CD4-positive, alpha-beta T cell (primary cell): Measurements from ENCODE around the gene DNAAF6. TPM values are rescaled to one million over a fixed set of nuclear protein-coding genes. Genes with fewer than 3 reads are reported as not detected.

Source experiments
- ATAC-seq: fragments of 200-7000 bp; cut with Tn5 transposase; one replicate; pipeline ENCODE4 v1.10.0; 2022; ENCODE audit warnings: mild to moderate bottlenecking; ENCODE audit not compliant: poor library complexity
- CTCF ChIA-PET: fragments of 350-600 bp; sonication (Branson Sonifier 250); formaldehyde crosslinking; loops from one replicate; lab custom pipeline; 2021; ENCODE audit warnings: antibody characterized with exemption, inconsistent platforms; lab: Charles Lee
- POLR2A ChIA-PET: fragments of 350-600 bp; sonication (Branson Sonifier 250); formaldehyde crosslinking; loops from one replicate; lab custom pipeline; 2021; ENCODE audit warnings: antibody characterized with exemption, inconsistent platforms; lab: Charles Lee
- DNase-seq, 14 experiments: peaks; one replicate each; pipeline ENCODE4 v3.0.0-alpha.2; 2013 to 2020; ENCODE audit warnings: mixed read lengths in 2 of 14
- H3K27ac ChIP-seq, 2 donors: one replicate each; pipeline versions ENCODE4 v1.5.1 to v1.7.0; 2013; ENCODE audit warnings: low read length in 2 of 2, low read depth in 1 of 2, mild to moderate bottlenecking in 1 of 2
- H3K27me3 ChIP-seq, 2 experiments: 1 replicate in 1 of 2; 2 replicates in 1 of 2; pipeline versions ENCODE4 v1.6.1 to v1.7.0; 2013; ENCODE audit warnings: low read length in 2 of 2, control low read depth in 1 of 2, mild to moderate bottlenecking in 1 of 2, moderate library complexity in 1 of 2; ENCODE audit not compliant: insufficient read depth in 2 of 2, control insufficient read depth in 1 of 2
- H3K36me3 ChIP-seq: one replicate; pipeline ENCODE4 v1.6.1; 2013; ENCODE audit warnings: low read length, control low read depth; ENCODE audit not compliant: insufficient read depth
- H3K4me1 ChIP-seq: one replicate; pipeline ENCODE4 v1.6.1; 2013; ENCODE audit warnings: low read length, control low read depth; ENCODE audit not compliant: insufficient read depth
- H3K4me3 ChIP-seq: one replicate; pipeline ENCODE4 v1.5.1; 2013; ENCODE audit warnings: mild to moderate bottlenecking, low read length, moderate library complexity
- H3K9me3 ChIP-seq, 2 experiments: 1 replicate in 1 of 2; 2 replicates in 1 of 2; pipeline versions ENCODE4 v1.6.1 to v1.7.0; 2013; ENCODE audit warnings: low read length in 2 of 2, mild to moderate bottlenecking in 2 of 2, control low read depth in 1 of 2, moderate library complexity in 1 of 2; ENCODE audit not compliant: control insufficient read depth in 1 of 2, insufficient read depth in 1 of 2
- H3K27ac Mint-ChIP-seq: one replicate; pipeline ENCODE4 v1.8.0; 2020; ENCODE audit warnings: mixed read lengths
- H3K27me3 Mint-ChIP-seq: one replicate; pipeline ENCODE4 v1.8.0; 2021; ENCODE audit warnings: mixed read lengths
- H3K36me3 Mint-ChIP-seq: one replicate; pipeline ENCODE4 v1.8.0; 2021; ENCODE audit warnings: low read depth, mixed read lengths
- H3K4me1 Mint-ChIP-seq: one replicate; pipeline ENCODE4 v1.8.0; 2021; ENCODE audit warnings: low read depth, mixed read lengths
- H3K4me3 Mint-ChIP-seq: one replicate; pipeline ENCODE4 v1.8.0; 2020; ENCODE audit warnings: mild to moderate bottlenecking, mixed read lengths
- H3K9me3 Mint-ChIP-seq: one replicate; pipeline ENCODE4 v1.8.0; 2020; ENCODE audit warnings: mixed read lengths
- intact Hi-C, 2 experiments: fragments of 100-400 bp; cut with DNase I in 1 of 2; cut with micrococcal nuclease in 1 of 2; formaldehyde crosslinking; loops; one replicate each; pipeline versions ENCODE4 v1.15.1 to v1.9.0; 2023 to 2025; cut with DNase I, micrococcal nuclease
- total RNA-seq, 174 experiments: library from RNA in 2 of 174; stranded (reverse) in 2 of 174; gene quantifications; one replicate each; pipeline ENCODE4 v1.2.3 and lab custom pipeline; 2021 to 2026
- TF ChIP-seq, protein P1 (sequence below): fragments of 200-600 bp; IDR thresholded peaks from one replicate; pipeline ENCODE4 v1.8.0; 2022; ENCODE audit warnings: antibody characterized with exemption, mild to moderate bottlenecking

The DNAAF6 gene
- total RNA-seq, 2 experiments from 2014 or later, result not detected

DNA sequence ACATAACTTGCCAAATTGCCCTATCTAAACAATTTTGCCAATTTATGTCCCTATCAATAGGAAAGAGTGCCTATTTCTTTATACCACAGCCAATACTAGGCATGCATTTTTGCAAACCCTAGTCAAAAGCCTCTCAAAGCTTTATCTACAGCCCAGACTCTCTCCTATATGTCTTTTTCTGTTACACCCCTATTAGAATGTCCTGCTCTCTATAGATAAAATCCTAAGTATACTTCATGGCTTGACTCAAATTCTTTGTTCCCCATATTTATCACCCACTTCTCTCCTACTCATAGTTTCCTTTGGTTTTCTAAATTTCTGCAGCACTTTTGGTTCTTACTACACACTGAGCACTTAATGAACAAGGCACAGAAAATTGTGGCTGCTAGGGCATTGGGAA lies 38.2 kb upstream of the DNAAF6 start:
- DNase-seq (no peak), ATAC-seq (no peak)
- Histone ChIP-seq H3K27me3 (no peaks in the 10 kb centered on the region), H3K27ac (no peak overlapping the region), H3K4me3 (no peak overlapping the region), H3K9me3 (no peaks in the 10 kb centered on the region), H3K36me3 (no peaks in the 10 kb centered on the region), H3K4me1 (no peaks in the 10 kb centered on the region)
- POLR2A ChIA-PET, result no interaction called here
- Mint-ChIP-seq H3K4me3 (no peak overlapping the region), H3K4me1 (no peaks in the 10 kb centered on the region), H3K36me3 (no peaks in the 10 kb centered on the region), H3K27me3 (no peaks in the 10 kb centered on the region), H3K27ac (no peak overlapping the region), H3K9me3 (no peaks in the 10 kb centered on the region)
- CTCF ChIA-PET, result no interaction called here
- TF ChIP-seq, protein P1, sequence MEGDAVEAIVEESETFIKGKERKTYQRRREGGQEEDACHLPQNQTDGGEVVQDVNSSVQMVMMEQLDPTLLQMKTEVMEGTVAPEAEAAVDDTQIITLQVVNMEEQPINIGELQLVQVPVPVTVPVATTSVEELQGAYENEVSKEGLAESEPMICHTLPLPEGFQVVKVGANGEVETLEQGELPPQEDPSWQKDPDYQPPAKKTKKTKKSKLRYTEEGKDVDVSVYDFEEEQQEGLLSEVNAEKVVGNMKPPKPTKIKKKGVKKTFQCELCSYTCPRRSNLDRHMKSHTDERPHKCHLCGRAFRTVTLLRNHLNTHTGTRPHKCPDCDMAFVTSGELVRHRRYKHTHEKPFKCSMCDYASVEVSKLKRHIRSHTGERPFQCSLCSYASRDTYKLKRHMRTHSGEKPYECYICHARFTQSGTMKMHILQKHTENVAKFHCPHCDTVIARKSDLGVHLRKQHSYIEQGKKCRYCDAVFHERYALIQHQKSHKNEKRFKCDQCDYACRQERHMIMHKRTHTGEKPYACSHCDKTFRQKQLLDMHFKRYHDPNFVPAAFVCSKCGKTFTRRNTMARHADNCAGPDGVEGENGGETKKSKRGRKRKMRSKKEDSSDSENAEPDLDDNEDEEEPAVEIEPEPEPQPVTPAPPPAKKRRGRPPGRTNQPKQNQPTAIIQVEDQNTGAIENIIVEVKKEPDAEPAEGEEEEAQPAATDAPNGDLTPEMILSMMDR, result no peak
- intact Hi-C loops, result loop anchor here in 1 of 2 experiments (10.0 kb wide), 1 partner anchor 53 kb away; the partner anchor contains the start of gene RBM41

GRCh38 chrX:107168712-107169111 lies 37.7 kb upstream of the DNAAF6 start:
- intact Hi-C loops, result loop anchor here in 1 of 2 experiments (10.0 kb wide), 1 partner anchor 54 kb away; the partner anchor contains the start of gene RBM41
- ATAC-seq (no peak), DNase-seq (no peak)
- H3K4me3 ChIP-seq, result no peak overlapping the region
- CTCF ChIA-PET, result no interaction called here
- no peaks in the 10 kb centered on the region for H3K9me3 ChIP-seq
- no peaks in the 10 kb centered on the region for H3K4me1 Mint-ChIP-seq
- no peak overlapping the region for H3K27ac ChIP-seq
- H3K4me1 ChIP-seq, result no peaks in the 10 kb centered on the region
- H3K27ac Mint-ChIP-seq, result no peak overlapping the region
- H3K4me3 Mint-ChIP-seq, result no peak overlapping the region
- TF ChIP-seq, protein P1, result no peak
- no peaks in the 10 kb centered on the region for H3K36me3 Mint-ChIP-seq
- H3K27me3 ChIP-seq, result no peaks in the 10 kb centered on the region
- POLR2A ChIA-PET, result no interaction called here
- H3K9me3 Mint-ChIP-seq, result no peaks in the 10 kb centered on the region
- no peaks in the 10 kb centered on the region for H3K36me3 ChIP-seq
- no peaks in the 10 kb centered on the region for H3K27me3 Mint-ChIP-seq

- DNase-seq, result no peak
- POLR2A ChIA-PET, result no interaction called here
- no peaks in the 10 kb centered on the region for H3K9me3 Mint-ChIP-seq
- Histone ChIP-seq H3K36me3 (no peaks in the 10 kb centered on the region), H3K27me3 (no peaks in the 10 kb centered on the region), H3K4me1 (no peaks in the 10 kb centered on the region), H3K4me3 (no peak overlapping the region), H3K9me3 (no peaks in the 10 kb centered on the region), H3K27ac (no peak overlapping the region)
- CTCF ChIA-PET, result no interaction called here
- no peak for ATAC-seq
- TF ChIP-seq, protein P1, result no peak
- no peak overlapping the region for H3K27ac Mint-ChIP-seq
- H3K4me3 Mint-ChIP-seq, result no peak overlapping the region
- no peaks in the 10 kb centered on the region for H3K4me1 Mint-ChIP-seq
- intact Hi-C loops, result no loop called here
- H3K27me3 Mint-ChIP-seq, result no peaks in the 10 kb centered on the region
- no peaks in the 10 kb centered on the region for H3K36me3 Mint-ChIP-seq
Observed at GRCh38 chrX:107171369-107172102, 34.9 kb upstream of the DNAAF6 start.
